Lower lobe of right lung (tissue), 2 donors: ENCODE results near the gene STK33. TPM values are rescaled to one million over a fixed set of nuclear protein-coding genes. Genes with fewer than 3 reads are reported as not detected.

Experiments used
- ATAC-seq, 2 donors: fragments of 200-7000 bp; cut with Tn5 transposase; one replicate each; pipeline ENCODE4 v1.9.1; 2020 to 2022; ENCODE audit warnings: mild to moderate bottlenecking in 2 of 2, moderate library complexity in 2 of 2
- DNase-seq: peaks from one replicate; pipeline ENCODE4 v3.0.0-alpha.2; 2020
- H3K27ac ChIP-seq: fragments of 200-600 bp; one replicate; pipeline ENCODE4 v1.8.0; 2022
- H3K27me3 ChIP-seq: fragments of 200-600 bp; one replicate; pipeline ENCODE4 v1.8.0; 2022; ENCODE audit warnings: low read depth
- H3K36me3 ChIP-seq: fragments of 200-600 bp; one replicate; pipeline ENCODE4 v1.8.0; 2022; ENCODE audit warnings: mild to moderate bottlenecking
- H3K4me1 ChIP-seq: fragments of 200-600 bp; one replicate; pipeline ENCODE4 v1.8.0; 2022
- H3K4me3 ChIP-seq: fragments of 200-600 bp; one replicate; pipeline ENCODE4 v1.8.0; 2022; ENCODE audit warnings: mild to moderate bottlenecking
- H3K9me3 ChIP-seq: fragments of 200-600 bp; one replicate; pipeline ENCODE4 v1.8.0; 2022
- CTCF ChIP-seq: fragments of 200-600 bp; IDR thresholded peaks from one replicate; pipeline ENCODE4 v1.8.0; 2022; ENCODE audit warnings: antibody characterized with exemption, mild to moderate bottlenecking
- intact Hi-C: fragments of 100-400 bp; cut with DNase I; formaldehyde crosslinking; loops from one replicate; pipeline ENCODE4 v1.11.0; 2022
- total RNA-seq: library from RNA; stranded (reverse); fragmentation: NEBNext Ultra II Directional; extraction: Animal tissue kit (Norgen Biotek cat#: 25700); gene quantifications from one replicate; pipeline ENCODE4 v1.2.1, GENCODE V29; 2021
- donor health status: DM: no; HTN: yes; CAD: no; lungs with severe emphysema.

Gene STK33
- total RNA-seq, 1 donor from 2014 or later = 17.3 TPM

- no peaks in the 10 kb centered on the region for H3K27me3 ChIP-seq
- H3K9me3 ChIP-seq = no peaks in the 10 kb centered on the region
- no peak for DNase-seq
- H3K36me3 ChIP-seq = no peaks in the 10 kb centered on the region
- no peak overlapping the region for H3K27ac ChIP-seq
- intact Hi-C loops = no loop called here
- peaks cover 6% of the 10 kb centered on the region for H3K4me1 ChIP-seq
- no peak for TF ChIP-seq CTCF
- no peak for ATAC-seq
- H3K4me3 ChIP-seq = no peak overlapping the region
Observed at GRCh38 chr11:8501836-8502235, 92.2 kb downstream of the STK33 start.

- no peaks in the 10 kb centered on the region for H3K4me1 ChIP-seq
- H3K36me3 ChIP-seq = no peaks in the 10 kb centered on the region
- no peaks in the 10 kb centered on the region for H3K27me3 ChIP-seq
- peaks cover 5% of the 10 kb centered on the region for H3K9me3 ChIP-seq
- TF ChIP-seq CTCF = no peak
- no peak overlapping the region for H3K27ac ChIP-seq
- H3K4me3 ChIP-seq = no peak overlapping the region
- DNase-seq (no peak), ATAC-seq (no peak)
- intact Hi-C loops = no loop called here
Observed at GRCh38 chr11:8488395-8488794, 105.6 kb downstream of the STK33 start.

GRCh38 chr11:8487261-8487660 lies 106.8 kb downstream of the STK33 start:
- Histone ChIP-seq H3K9me3 (peaks cover 5% of the 10 kb centered on the region), H3K4me3 (no peak overlapping the region), H3K36me3 (no peaks in the 10 kb centered on the region), H3K27me3 (no peaks in the 10 kb centered on the region), H3K4me1 (no peaks in the 10 kb centered on the region), H3K27ac (no peak overlapping the region)
- DNase-seq (no peak), ATAC-seq (no peak)
- intact Hi-C loops = no loop called here
- TF ChIP-seq CTCF = no peak

GRCh38 chr11:8484251-8484650 lies 109.8 kb downstream of the STK33 start:
- Histone ChIP-seq H3K27me3 (no peaks in the 10 kb centered on the region), H3K9me3 (no peaks in the 10 kb centered on the region), H3K36me3 (no peaks in the 10 kb centered on the region), H3K4me3 (no peak overlapping the region), H3K4me1 (no peaks in the 10 kb centered on the region), H3K27ac (no peak overlapping the region)
- no peak for ATAC-seq
- DNase-seq = no peak
- intact Hi-C loops = no loop called here
- no peak for TF ChIP-seq CTCF

- peak in 1 of 2 donors; percentile 46 for ATAC-seq
- H3K27ac ChIP-seq = no peak overlapping the region
Observed at GRCh38 chr11:8480858-8481257, 113.2 kb downstream of the STK33 start.

More at GRCh38 chr11:8480858-8481257, 113.2 kb downstream of the STK33 start:
- no peaks in the 10 kb centered on the region for H3K4me1 ChIP-seq
- no peak for TF ChIP-seq CTCF
- no peaks in the 10 kb centered on the region for H3K9me3 ChIP-seq
- H3K4me3 ChIP-seq = no peak overlapping the region
- intact Hi-C loops = no loop called here
- DNase-seq = no peak
- no peaks in the 10 kb centered on the region for H3K27me3 ChIP-seq
- no peaks in the 10 kb centered on the region for H3K36me3 ChIP-seq
